Ectodermal cell (in vitro differentiated cells): Measurements from ENCODE around the gene AKT2. TPM values are rescaled to one million over a fixed set of nuclear protein-coding genes. Genes with fewer than 3 reads are reported as not detected.
"Not testable (repeated sequence)": the region's sequence is repeated elsewhere in the genome, so short reads cannot be mapped to it uniquely, and the experiment has no call there.

Experiments
- H3K27ac ChIP-seq: 2 replicates; pipeline ENCODE4 v1.7.0; 2013; ENCODE audit warnings: mild to moderate bottlenecking, low read depth, low read length; ENCODE audit not compliant: insufficient read depth, poor library complexity, severe bottlenecking
- H3K27me3 ChIP-seq: 2 replicates; pipeline ENCODE4 v1.7.0; 2013; ENCODE audit warnings: mild to moderate bottlenecking, low read length; ENCODE audit not compliant: insufficient read depth, control insufficient read depth, poor library complexity, severe bottlenecking
- H3K36me3 ChIP-seq: one replicate; pipeline ENCODE4 v1.7.0; 2013; ENCODE audit warnings: low read length; ENCODE audit not compliant: control insufficient read depth, insufficient read depth
- H3K4me1 ChIP-seq: one replicate; pipeline ENCODE4 v1.7.0; 2013; ENCODE audit warnings: low read length; ENCODE audit not compliant: control insufficient read depth, insufficient read depth
- H3K4me3 ChIP-seq: 2 replicates; pipeline ENCODE4 v1.7.0; 2013; ENCODE audit warnings: low read depth, low read length, control low read depth; ENCODE audit not compliant: insufficient read depth
- H3K9me3 ChIP-seq: 2 replicates; pipeline ENCODE4 v1.7.0; 2013; ENCODE audit warnings: mild to moderate bottlenecking, low read length, moderate library complexity; ENCODE audit not compliant: control insufficient read depth
- WGBS, 2 experiments: methylation state at CpG; one replicate each; pipeline ENCODE4 v1.1.7; 2013; ENCODE audit warnings: missing lambda C conversion rate in 2 of 2; 5-methylcytosine and 5-hydroxymethylcytosine counted together
- polyA plus RNA-seq, 4 experiments: library from polyadenylated mRNA; stranded (reverse); fragments of 50-300 nt; gene quantifications; one replicate each; pipeline ENCODE4 v1.2.3, GENCODE V29; 2013

Gene AKT2
- polyA plus RNA-seq (2013, experiment 1 of 4), result 160 TPM
- polyA plus RNA-seq (2013, experiment 2 of 4), result 164 TPM
- 106 TPM for polyA plus RNA-seq (2013, experiment 3 of 4)
- polyA plus RNA-seq (2013, experiment 4 of 4), result 106 TPM

GRCh38 chr19:40284501-40285352, at the start of gene AKT2:
AKT2 (minus strand) TSS chr19:40285345; CDS start chr19:40265267, 20,078 bp downstream.
- Histone ChIP-seq H3K27me3 (no peaks in the 10 kb centered on the region), H3K36me3 (no peaks in the 10 kb centered on the region), H3K9me3 (no peaks in the 10 kb centered on the region), H3K4me3 (peak within 1 kb of the TSS; percentile 78), H3K27ac (peak within 1 kb of the TSS; percentile 96), H3K4me1 (peaks cover 8% of the 10 kb centered on the region)
- 0% methylated on average over 67 to 84 of the region's 84 CpGs for WGBS, 2 experiments

- peaks cover 16% of the 10 kb centered on the region for H3K36me3 ChIP-seq
- 88 to 95% methylated on average over 3 to 4 of the region's 6 CpGs for WGBS, 2 experiments
- H3K4me3 ChIP-seq, H3K4me1 ChIP-seq, H3K9me3 ChIP-seq, H3K27me3 ChIP-seq, H3K27ac ChIP-seq: not testable (repeated sequence)
Measured at GRCh38 chr19:40333083-40333482, 47.9 kb upstream of the AKT2 start.

GRCh38 chr19:40332669-40333068, 47.5 kb upstream of the AKT2 start:
- no peaks in the 10 kb centered on the region for H3K27me3 ChIP-seq
- 92 to 96% methylated on average over 6 of the region's 6 CpGs for WGBS, 2 experiments
- H3K36me3 ChIP-seq, result peaks cover 21% of the 10 kb centered on the region
- H3K4me3 ChIP-seq, result no peak overlapping the region
- H3K4me1 ChIP-seq, result no peaks in the 10 kb centered on the region
- H3K9me3 ChIP-seq, result no peaks in the 10 kb centered on the region
- no peak overlapping the region for H3K27ac ChIP-seq

- Histone ChIP-seq H3K36me3 (peaks cover 27% of the 10 kb centered on the region), H3K4me3 (no peak overlapping the region), H3K4me1 (no peaks in the 10 kb centered on the region), H3K27ac (no peak overlapping the region), H3K27me3 (no peaks in the 10 kb centered on the region), H3K9me3 (no peaks in the 10 kb centered on the region)
- 95 to 96% methylated on average over 5 of the region's 5 CpGs for WGBS, 2 experiments
Measured at GRCh38 chr19:40331052-40331451, 45.9 kb upstream of the AKT2 start.

GRCh38 chr19:40326201-40326600, 41.1 kb upstream of the AKT2 start:
- Histone ChIP-seq H3K4me1 (no peaks in the 10 kb centered on the region), H3K27ac (no peak overlapping the region), H3K36me3 (peaks cover 43% of the 10 kb centered on the region), H3K27me3 (no peaks in the 10 kb centered on the region), H3K4me3 (no peak overlapping the region), H3K9me3 (no peaks in the 10 kb centered on the region)
- WGBS, 2 experiments, result 94 to 95% methylated on average over 14 of the region's 14 CpGs

DNA sequence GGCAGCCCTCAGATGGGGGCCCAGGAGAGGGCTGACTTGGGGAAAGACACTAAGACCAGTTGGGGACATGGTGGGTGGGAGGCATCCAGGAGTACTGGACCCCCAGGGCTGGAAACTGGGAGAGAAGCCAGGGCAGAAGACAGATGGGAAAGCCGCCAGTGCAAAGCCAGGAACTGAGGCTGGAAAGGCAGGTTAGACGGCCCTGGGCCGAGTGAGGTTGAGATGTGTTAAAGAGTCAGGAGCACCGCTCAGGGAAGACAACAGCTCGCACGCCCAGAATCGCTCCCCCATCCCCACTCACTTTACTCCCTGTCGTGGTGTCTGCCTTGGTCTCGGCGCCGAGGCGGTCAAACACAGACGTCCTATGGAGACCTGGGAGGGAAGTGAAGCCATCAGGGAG, 38.6 kb upstream of the AKT2 start:
- 94 to 97% methylated on average over 13 of the region's 13 CpGs for WGBS, 2 experiments
- Histone ChIP-seq H3K36me3 (peaks cover 40% of the 10 kb centered on the region), H3K9me3 (no peaks in the 10 kb centered on the region), H3K4me1 (no peaks in the 10 kb centered on the region), H3K4me3 (no peak overlapping the region), H3K27ac (no peak overlapping the region), H3K27me3 (no peaks in the 10 kb centered on the region)

GRCh38 chr19:40322951-40323615, 37.9 kb upstream of the AKT2 start:
- no peak overlapping the region for H3K27ac ChIP-seq
- no peak overlapping the region for H3K4me3 ChIP-seq
- no peaks in the 10 kb centered on the region for H3K9me3 ChIP-seq
- H3K36me3 ChIP-seq, result peaks cover 34% of the 10 kb centered on the region
- no peaks in the 10 kb centered on the region for H3K27me3 ChIP-seq
- H3K4me1 ChIP-seq, result no peaks in the 10 kb centered on the region
- WGBS, 2 experiments, result 96% methylated on average over 15 of the region's 15 CpGs

GRCh38 chr19:40322271-40322610, 37.1 kb upstream of the AKT2 start:
- Histone ChIP-seq H3K27ac (no peak overlapping the region), H3K4me3 (no peak overlapping the region), H3K36me3 (peaks cover 29% of the 10 kb centered on the region), H3K27me3 (no peaks in the 10 kb centered on the region), H3K4me1 (no peaks in the 10 kb centered on the region), H3K9me3 (no peaks in the 10 kb centered on the region)
- WGBS, 2 experiments, result 95% methylated on average over 7 of the region's 7 CpGs

- H3K9me3 ChIP-seq, result no peaks in the 10 kb centered on the region
Measured at GRCh38 chr19:40321566-40322270, 36.6 kb upstream of the AKT2 start.

DNA sequence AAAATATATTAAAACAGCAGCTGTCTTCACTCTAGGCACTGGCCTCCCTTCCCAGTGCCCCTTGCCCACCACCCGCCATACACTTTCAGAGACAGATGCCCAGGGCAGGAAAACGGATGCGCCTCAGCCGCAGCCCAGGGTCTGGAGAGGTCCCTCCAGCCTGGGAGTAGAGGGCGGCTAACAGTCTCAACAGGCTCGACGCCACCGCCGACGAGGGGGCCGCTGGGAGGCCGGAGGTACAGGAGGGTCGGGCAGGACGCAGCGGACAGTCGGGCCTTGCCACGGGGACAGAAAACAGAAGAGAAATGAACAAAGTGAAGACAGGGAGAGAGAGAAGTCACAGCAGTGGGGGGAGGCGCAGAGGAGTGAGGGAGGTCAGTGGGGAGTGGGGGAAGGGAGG, 35.9 kb upstream of the AKT2 start:
- no peaks in the 10 kb centered on the region for H3K27me3 ChIP-seq
- H3K4me1 ChIP-seq, result no peaks in the 10 kb centered on the region
- H3K27ac ChIP-seq, result no peak overlapping the region
- H3K36me3 ChIP-seq, result peaks cover 24% of the 10 kb centered on the region
- H3K4me3 ChIP-seq, result no peak overlapping the region
- no peaks in the 10 kb centered on the region for H3K9me3 ChIP-seq
- 96% methylated on average over 18 of the region's 18 CpGs for WGBS, 2 experiments

More at GRCh38 chr19:40321566-40322270, 36.6 kb upstream of the AKT2 start:
- no peaks in the 10 kb centered on the region for H3K4me1 ChIP-seq
- peaks cover 29% of the 10 kb centered on the region for H3K36me3 ChIP-seq
- no peak overlapping the region for H3K4me3 ChIP-seq
- 95 to 96% methylated on average over 27 of the region's 27 CpGs for WGBS, 2 experiments
- H3K27ac ChIP-seq, result no peak overlapping the region
- no peaks in the 10 kb centered on the region for H3K27me3 ChIP-seq
